Astrocyte of the cerebellum (primary cell): ENCODE data around the gene WWOX.

Source experiments
- DNase-seq: peaks from one replicate; pipeline ENCODE4 v3.0.0-alpha.2; 2011; ENCODE audit warnings: low read depth
- H3K4me3 ChIP-seq: 2 replicates; pipeline ENCODE4 v1.5.1; 2011; ENCODE audit warnings: mild to moderate bottlenecking, low read depth, low read length, moderate library complexity
- in situ Hi-C: cut with HindIII; loops from 2 replicates; pipeline ENCODE4 v1.10.0; 2017; ENCODE audit warnings: low sequenced_read_pairs
- TF ChIP-seq, protein P1 (sequence below): IDR thresholded peaks from 2 replicates; pipeline ENCODE4 v1.5.1; 2012; ENCODE audit warnings: low read length, low read depth, moderate library complexity, mild to moderate bottlenecking; ENCODE audit errors: missing control alignments

WWOX gene

DNA sequence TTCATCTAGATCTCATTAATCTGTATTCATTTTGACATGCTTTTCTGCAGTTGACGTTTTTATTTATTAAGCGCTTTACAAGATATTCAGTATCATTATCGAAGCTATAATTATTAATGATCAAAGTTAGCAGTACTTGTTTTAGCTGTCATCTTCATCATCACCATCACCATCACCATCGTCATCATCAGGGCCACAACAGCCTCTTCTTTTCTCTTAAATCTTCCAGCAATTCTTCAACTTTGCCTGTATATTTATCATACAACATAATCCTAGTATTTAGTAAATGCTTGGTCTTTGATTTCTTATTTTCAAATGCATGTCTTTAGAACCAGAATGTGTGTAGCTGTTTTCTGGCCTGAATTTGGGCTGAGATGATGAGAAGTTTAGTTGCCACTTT lies 973.1 kb downstream of the WWOX start:
- no peak for DNase-seq
- TF ChIP-seq, protein P1, sequence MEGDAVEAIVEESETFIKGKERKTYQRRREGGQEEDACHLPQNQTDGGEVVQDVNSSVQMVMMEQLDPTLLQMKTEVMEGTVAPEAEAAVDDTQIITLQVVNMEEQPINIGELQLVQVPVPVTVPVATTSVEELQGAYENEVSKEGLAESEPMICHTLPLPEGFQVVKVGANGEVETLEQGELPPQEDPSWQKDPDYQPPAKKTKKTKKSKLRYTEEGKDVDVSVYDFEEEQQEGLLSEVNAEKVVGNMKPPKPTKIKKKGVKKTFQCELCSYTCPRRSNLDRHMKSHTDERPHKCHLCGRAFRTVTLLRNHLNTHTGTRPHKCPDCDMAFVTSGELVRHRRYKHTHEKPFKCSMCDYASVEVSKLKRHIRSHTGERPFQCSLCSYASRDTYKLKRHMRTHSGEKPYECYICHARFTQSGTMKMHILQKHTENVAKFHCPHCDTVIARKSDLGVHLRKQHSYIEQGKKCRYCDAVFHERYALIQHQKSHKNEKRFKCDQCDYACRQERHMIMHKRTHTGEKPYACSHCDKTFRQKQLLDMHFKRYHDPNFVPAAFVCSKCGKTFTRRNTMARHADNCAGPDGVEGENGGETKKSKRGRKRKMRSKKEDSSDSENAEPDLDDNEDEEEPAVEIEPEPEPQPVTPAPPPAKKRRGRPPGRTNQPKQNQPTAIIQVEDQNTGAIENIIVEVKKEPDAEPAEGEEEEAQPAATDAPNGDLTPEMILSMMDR = no peak
- no peak overlapping the region for H3K4me3 ChIP-seq
- in situ Hi-C loops = no loop called here

DNA sequence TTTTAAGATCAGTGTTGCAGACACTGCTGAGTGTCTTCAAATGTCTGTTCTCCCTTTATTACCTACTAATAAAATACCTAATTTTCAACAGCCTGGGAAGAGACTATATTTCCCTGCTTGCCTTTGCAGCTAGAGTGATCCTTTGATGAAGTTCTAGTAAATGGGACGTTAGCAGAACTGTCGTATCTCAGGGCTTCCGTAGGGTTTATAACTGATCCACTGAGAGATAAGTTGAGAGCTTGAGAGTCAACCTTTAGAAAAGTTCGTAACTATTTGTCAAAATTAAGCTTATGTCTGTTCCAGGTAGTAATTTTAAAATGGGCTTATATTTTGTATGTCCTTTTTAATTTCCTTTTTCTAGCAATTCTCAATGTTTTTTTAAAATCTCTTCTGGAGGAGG lies 974.1 kb downstream of the WWOX start:
- in situ Hi-C loops = no loop called here
- H3K4me3 ChIP-seq = no peak overlapping the region
- no peak for DNase-seq
- TF ChIP-seq, protein P1 = no peak

DNA sequence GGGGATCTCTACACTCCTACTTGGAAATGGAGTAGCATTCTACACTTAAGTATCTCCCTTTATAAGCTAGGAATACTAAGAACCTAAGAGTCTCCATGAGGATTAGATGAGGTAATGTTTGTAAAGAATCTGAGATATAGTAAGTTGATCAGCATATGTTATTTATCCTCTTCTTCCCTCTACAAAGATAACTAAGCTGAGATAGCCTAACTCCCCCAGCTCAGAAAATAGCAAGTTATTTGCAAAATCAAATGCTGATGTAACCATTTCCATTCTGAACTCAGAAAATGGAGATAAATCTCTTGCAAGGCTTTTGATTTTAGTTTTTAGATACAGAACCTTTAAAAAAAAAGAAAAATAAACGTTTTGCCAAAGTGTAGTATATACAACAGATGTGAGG lies 975.1 kb downstream of the WWOX start:
- H3K4me3 ChIP-seq = no peak overlapping the region
- TF ChIP-seq, protein P1 = no peak
- DNase-seq = no peak
- in situ Hi-C loops = no loop called here

DNA sequence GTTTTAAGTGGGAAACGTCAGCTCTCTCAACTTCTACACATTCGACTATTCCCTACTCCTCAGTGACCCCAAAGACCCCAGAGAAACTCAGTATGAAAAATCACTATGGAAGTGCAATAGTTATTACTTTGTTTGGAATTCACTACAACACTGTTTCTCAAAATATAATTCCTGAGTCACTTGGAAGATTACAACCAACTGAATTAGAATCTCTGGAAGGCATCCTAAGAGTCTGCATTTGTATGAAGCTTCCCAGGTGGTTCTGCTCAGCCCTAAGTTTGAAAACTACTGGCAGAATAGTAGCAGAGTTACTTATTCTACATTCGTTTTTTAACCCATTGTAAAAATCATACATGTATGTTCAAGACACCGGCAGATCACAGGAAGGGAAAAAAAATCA lies 975.5 kb downstream of the WWOX start:
- in situ Hi-C loops = no loop called here
- no peak for DNase-seq
- no peak overlapping the region for H3K4me3 ChIP-seq
- TF ChIP-seq, protein P1 = no peak

DNA sequence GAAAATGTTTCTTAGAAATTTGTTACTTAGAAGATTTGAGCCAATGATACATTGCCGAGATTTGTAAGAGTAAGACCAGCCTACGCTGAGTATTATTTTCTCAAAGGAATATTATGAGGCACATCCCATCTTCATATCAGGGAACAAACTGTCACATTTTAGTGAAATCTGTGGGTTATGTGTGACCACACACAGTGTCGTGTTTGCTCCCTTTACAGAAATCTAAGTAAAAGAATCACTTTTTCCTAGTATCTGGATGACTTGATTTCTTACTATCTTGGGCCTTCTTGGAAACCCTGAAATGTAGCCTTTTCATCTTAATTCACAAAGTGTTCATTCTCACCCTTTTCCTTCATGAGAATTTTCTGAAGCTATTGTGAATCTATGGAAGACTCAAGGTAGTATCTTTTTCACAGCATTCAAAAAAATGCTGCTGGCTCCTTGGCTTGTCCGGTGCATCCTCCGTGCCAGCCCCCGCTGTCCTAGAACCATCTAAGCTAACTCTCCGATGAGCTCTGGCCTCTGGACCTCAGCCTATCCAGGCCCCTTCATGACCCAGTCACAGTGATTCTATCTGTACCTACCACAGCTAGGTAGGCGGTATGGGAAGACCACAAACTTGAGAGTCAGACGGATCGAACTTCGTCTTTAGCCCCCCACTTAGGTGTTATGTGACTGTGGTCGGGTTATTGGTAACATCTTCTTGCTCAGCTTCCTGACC lies 976.8 kb downstream of the WWOX start:
- H3K4me3 ChIP-seq = no peak overlapping the region
- no peak for DNase-seq
- in situ Hi-C loops = no loop called here
- TF ChIP-seq, protein P1 = no peak

DNA sequence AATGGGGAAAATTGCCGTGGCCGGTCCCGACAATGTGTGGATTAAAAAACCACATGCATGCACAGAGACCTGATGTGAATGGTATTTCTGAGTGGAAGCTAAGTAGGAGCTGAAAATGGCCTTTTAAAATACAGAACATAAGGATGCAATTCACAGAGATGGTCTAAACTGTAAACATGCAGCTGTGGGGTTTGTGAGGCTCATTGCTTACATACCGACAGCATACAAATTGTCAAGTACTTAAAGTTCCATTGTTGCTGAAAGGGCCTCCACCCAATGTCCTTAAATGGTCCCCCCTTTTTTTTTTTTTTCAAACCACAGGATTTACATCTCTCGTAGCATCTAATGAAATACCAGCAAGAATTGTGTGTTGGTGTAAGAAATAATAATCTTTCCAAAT lies 977.9 kb downstream of the WWOX start:
- H3K4me3 ChIP-seq = no peak overlapping the region
- DNase-seq = no peak
- in situ Hi-C loops = no loop called here
- TF ChIP-seq, protein P1 = no peak
